HG03175 (cell line): ENCODE data around the gene EEFSEC.

Experiments used
- ATAC-seq: cut with Tn5 transposase; IDR thresholded peaks from one replicate; pipeline ENCODE4 v1.9.1; 2021; ENCODE audit warnings: mild to moderate bottlenecking, moderate library complexity; ENCODE audit not compliant: unreplicated experiment

The EEFSEC gene

DNA sequence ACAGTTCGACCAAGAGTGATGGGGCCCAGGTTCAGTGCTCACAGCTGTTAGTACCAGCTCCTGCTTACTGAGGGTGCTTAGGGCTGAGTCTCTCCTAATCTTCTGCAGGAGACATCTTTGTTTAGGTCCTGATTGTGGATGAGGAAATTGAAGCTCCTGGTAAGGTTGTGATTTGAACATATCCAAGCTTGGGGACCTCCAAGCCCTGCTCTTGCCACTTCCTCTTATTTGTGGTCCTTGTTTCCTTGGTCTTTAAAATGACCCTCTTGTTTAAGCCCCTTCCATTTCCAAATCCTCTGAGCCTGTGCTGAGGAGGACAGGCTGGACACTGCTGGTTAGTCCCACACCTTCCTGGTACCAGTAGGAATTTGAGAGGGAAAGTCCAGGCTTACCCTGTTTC lies 87.0 kb downstream of the EEFSEC start:
- no peak for ATAC-seq

DNA sequence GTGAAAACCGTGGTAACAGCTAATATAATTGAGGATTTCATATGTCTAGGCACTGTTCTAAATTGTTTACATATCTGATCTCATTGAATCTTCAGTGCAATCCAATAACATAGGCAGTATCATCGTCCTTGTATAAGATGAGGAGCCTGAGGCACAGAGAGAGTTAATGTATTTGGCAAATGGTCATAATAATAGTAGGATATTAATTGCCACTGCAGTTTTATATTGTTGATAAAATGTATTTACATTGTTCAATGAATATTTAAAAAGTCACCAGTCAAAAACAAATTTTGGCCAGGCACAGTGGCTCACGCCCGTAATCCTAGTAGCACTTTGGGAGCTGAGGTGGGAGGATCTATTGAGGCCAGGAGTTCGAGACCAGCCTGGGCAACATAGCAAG lies 88.5 kb downstream of the EEFSEC start:
- no peak for ATAC-seq

DNA sequence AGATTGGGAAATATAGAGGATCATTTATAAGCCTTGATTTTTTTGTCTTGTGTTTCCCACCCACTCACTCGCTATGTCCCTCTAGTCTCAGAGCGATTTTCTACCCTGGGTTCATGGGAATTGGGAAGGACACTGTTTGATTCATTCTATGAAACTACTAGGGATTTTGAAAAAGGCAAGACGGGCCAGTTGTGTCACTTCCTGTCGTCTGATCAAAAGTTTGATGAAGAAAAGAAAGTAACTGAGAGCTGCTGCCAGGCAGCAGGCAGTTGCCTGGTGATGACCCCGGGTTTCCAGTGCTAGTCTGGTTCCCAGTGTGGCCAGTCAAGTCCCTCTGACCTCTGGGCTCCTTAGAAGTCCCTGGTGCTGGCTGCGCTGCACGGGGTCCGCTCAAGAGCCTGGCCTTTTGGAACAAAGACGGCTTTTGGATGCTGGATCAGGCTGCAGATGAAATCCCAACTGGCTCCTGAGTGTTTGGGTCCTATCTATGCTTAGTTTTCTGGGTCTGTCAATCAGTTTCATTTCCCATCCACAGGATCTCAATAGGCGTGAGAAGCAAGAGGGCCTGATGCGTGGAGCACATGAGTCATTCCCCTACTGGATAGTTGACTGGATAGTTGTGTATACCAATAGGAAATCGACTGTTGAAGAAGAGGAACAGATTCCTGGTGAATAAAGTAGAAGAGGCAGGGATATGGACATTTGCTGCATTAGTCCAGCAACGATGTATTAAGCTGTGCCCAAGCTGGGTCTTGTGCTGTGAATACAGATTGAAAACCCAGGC lies 89.7 kb downstream of the EEFSEC start:
- ATAC-seq, result no peak

DNA sequence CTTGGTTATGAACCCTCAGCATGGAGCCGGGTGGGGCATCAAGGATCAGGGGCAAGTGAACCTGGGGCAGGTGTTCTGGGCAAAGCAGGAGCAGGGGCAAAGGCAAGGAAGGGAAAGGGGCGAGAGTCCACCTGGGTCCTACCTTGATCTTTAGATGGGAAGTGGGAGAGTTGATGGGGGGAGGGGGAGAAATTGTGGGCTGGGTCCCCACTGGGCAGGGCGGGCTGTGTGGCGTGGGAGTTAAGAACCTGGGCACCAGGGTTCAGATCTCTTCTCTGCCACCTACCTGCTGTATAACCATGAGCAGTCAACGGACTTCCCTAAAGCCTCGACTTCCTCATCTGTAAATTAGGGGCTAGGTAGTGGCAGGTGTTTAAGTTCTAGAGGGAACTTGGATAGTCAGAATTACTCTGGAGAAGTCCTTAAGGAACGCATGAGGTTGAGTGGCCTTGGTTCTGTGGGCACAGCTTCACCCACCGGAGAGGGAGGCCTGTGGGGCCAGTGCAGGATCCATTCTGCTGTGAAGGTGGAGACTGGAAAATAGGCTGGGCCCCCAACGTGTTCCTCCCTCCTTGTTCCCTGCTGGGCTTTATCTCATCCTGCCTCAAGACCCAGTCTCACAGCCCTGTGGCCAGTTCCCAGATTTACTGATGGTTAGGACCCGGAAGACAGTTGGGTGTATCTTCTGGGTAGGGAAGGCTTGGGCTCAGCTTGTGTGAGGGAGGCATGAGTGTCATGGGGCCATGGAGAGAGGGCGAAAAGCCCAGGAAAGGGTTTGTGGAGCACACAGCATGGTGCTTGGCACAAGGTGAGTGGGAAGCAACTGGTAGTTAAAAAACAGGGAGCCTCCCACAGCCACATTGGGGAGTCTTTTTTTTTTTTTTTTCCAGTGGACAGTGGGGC lies 90.6 kb downstream of the EEFSEC start:
- no peak for ATAC-seq

DNA sequence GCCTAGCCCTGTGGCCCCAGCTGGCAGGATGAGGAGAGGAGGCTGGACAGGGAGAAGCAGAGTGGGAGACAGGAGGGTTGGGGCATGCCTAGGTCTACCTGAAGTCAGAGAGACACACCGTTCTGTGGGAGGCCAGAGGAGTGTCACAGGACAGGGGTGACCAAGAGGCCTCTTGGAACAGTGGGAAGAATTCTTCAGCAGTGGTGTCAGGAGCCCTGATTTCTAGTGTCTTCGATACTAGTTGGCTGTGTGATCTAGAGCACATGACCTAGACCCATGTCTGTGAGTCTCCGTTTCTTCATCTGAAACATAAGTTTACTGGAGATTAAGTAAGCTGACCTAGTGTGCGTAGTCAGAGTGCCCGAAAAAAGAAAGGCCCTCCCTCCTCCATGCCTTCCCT lies 92.2 kb downstream of the EEFSEC start:
- ATAC-seq, result no peak

DNA sequence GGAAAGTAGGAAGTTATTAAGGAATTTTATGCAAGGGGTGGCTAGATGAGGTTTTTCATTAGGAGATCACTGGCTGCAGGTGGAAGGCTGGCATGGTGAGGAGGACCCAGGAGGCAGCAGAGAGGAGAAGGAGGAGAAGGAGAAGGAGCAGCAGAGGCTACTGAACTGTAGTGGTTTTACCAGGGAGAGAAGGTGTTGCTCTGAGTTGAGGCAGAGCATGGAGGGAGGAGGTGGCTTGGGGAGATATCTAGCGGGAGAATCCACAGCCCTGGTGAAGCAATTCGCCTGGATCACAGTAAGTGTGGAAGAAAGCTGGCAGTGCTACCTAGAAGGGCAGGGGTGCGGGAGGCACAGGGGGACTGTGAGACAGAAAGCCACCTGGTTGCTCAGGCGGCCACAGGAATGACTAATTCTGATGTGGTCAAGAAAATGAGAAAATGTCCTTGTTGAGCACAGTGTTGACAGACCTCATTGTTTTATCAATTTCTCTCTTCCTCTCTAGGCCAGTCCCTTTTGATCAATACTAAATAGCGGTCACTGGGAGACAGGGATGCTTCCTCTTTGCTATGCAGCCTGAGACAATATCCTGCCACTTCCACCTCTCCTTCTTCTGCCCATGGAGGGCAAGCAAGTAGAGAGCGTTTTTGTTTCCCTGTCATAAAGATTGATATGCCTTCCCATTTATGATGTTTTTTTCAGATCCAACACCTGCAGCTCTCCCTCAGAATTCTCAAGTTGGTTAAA lies 94.6 kb downstream of the EEFSEC start:
- no peak for ATAC-seq

DNA sequence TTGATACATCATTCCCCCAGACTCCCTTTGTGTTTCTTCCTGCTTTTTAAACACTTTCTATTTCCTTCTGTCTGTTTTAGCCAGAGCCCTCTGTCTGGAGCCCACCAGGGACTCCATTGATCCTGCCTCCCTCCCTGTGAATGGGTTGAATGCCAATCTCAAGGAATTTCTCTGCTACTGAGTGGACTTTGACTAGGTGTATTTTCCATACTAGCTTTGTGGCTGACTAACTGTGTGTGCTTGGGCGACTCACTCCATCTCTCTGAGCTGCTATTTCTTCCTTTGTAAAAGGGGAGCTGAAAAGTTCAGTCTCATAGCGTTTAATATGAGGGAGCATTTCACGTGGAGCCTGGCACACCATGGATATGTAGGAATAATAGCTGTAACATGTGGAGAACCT lies 98.8 kb downstream of the EEFSEC start:
- ATAC-seq, result no peak

DNA sequence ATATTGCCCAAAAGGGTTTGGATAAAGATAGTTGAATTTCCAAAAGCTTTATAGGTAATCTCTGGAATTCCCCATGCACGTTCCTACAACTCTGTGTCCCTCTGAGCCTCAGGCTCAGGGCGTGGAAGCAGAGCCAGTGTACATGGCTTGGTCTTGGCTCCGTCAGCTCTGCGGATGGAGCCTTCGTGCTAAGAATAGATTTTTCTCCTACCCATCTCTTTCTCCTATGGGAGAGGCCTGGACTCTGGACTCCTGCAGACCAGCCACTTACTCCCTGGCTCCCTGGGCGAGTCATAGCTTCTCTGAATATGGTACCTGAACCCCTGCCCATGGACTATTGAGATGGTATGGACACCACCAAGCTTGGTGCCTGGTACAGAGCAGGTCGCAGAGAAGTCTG lies 99.9 kb downstream of the EEFSEC start:
- no peak for ATAC-seq

DNA sequence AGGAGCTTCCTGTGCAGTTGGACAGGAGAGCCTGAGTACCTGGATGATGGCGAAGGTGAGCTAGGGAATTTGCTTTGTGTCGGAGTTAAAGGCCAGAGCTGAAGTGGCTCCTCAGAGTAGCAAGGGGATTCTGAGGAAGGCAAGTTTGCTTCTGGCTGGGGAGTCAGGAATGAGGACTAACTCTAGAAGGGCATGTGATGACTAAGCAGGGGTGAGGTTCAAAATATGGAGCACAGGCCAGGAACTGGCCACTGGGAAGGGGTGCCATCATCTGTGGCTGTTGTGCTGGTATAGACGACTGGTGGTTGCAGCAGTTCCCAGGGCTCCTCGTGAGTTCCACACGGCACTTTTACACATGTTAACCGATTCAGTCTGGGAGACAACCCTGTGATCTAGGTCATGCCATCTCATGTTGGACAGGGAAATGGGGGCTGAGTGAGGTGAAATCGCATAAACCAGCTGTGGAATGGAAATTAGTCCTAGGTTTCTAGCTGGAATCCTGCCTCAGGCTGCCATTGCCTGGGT lies 100.8 kb downstream of the EEFSEC start:
- ATAC-seq, result no peak

DNA sequence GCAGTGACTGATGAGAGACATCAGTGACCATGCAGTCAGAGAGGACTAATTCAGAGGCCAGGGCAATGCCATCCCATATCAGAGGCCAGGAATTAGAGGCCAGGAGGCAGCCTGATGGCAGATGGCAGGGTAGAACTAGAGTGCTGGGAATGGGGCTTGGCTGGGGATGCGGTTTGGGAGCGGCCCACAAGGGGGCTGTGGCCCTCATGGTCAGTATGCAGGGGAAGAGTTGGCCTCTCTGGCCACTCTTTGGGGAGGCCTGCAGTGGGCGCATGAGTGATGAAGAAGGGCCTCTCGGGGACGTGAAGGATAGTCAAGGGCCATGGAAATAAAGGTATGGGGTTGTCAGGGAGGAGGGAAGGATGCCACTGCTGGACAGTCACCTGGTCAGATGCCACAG lies 101.7 kb downstream of the EEFSEC start:
- ATAC-seq, result no peak

DNA sequence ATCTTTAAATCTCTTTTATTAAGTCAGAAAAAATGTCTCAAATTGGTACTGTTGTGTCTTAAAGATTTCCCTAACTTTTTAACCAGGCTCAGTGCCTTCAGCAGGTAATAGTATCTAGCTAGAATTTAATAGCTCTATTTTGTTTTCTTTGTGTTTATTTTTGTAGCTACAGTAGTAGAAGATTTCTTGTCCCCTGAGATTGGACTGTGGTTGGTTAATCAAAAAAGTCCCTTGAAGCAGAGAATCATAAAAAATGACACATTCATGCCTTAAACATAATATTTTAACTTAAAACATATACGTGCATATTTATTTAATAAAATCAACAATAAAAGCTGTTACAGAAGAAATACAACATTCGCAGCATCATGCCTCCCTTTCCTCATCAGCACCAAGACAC lies 102.8 kb downstream of the EEFSEC start:
- no peak for ATAC-seq

DNA sequence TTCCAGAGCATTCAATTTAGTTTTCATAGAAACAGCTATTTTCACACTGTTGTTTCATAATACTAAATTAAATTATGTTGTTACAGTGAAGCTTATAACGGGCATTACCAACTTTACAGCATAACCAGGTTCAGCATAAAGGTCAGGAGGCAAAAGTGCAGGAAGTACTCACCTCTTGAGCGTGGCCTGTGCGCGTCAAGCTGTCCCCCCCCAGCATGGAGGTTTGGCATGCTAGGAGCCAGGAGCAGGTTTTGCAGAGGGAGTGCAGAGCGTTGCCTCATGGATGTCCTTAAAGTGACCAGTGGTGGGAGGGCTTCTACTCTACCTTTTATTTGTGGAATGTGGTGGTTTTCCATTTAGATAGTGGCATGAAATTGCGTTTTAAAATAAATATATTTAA lies 104.4 kb downstream of the EEFSEC start:
- no peak for ATAC-seq

DNA sequence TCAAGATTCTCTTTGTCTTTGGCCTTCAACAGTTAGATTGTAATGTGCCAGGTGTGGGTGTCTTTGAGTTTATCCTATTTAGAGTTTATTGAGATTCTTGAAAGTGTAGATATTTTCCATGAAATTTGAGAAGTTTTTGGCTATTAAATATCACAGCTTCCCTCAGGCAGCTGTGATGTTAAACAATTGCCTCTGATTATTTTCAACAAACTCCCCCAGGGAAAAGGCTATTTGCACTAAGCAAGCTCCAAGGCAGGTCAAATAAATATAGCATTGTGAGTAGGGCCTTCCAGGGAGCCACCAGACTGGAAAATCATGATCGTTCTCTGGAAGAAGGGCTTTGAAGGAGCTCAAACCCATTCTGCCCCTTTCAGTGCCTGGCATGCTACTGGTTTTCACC lies 107.0 kb downstream of the EEFSEC start:
- ATAC-seq, result no peak

DNA sequence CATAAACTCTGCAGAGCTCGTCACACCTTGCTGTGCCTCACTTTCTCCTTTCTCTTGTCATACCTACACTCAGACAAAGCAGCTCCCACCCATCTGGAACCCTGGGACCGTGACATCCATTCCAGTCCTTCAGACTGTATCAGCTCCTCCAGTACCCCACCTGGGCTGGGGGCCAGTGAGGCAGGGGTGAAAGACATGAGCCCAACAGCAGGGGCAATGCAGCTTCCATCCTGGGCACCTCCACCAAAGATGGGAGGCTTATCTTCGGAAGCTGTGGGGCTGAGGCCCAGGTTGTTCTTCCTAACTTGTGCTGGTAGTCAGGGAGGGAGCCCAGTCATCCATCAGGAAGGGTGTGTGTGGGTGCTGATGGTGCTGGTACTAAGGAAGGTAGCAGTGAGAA lies 109.2 kb downstream of the EEFSEC start:
- ATAC-seq, result no peak

DNA sequence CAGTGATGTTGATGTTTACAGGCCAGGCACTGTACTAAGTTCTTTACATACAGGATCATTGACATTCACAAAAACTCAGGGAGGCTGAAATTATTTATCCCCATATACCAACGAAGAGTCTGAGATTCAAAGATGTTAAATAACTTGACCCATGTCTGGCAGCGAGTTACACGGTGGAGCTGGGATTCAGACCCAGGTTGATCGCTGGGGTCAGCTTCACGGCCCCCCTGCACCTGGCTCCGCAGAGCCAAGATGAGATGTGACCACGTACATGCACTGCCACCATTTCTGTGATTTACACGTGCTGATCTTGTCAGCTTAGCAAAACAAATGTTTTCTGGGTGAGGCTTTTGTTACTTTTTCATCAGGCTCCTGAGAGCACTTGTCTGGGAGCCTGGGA lies 109.8 kb downstream of the EEFSEC start:
- ATAC-seq, result no peak

DNA sequence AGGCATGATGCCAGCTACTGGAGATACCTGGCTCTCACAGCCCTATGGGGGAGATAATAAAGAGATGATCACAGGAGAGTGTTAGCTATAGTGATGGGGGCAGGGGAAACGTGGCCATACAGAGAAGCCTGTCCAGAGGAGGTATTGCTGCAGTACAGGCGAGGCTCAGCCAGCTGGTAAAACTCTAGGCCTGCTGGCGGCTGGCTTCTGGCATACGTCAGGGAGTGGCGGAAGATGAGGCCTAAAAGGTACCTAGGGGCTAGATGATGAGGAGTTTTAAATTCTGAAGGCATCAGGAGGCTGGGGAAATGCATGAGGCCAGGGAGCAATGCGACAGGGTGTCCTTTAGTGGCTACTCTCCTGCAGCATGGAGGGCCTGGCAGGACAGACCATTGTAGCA lies 110.7 kb downstream of the EEFSEC start:
- no peak for ATAC-seq

DNA sequence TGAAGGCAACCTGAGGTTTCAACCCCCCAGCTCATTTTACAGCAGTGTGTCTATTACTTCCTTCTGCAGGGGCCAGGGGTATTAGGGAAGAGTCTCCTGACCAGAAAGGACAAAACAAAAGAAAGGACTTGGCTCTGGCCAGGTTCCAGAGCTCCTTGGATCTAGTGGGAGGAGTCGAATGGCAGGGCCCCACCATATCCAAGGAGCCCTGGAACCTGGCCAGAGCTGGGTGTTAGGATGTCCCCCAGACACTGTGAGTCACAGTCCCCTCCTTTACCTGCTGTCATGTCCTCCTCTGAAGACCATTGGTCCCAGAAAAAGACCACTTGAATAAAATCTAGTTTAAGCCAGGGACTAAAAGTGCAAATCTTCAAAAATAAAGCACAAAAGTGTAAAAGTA lies 113.2 kb downstream of the EEFSEC start:
- no peak for ATAC-seq

DNA sequence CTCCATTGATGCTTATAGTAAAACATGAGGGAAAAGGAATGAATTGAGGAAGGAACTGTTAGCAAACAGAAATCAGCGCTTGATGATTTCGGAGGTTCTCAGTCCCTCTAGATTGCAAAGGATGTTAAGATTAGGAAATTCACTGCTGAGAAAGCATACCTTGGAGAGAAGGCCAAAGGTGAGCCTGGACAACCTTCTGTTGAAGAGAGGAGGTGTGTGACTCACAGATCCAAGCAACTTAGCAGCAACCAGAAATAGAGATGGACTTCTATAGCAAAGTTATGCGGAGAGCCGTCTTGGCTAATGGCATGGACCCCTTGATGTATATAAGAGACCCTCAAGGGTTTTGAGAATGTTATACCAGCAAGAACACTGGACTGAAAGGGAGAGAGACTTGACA lies 114.3 kb downstream of the EEFSEC start:
- no peak for ATAC-seq

DNA sequence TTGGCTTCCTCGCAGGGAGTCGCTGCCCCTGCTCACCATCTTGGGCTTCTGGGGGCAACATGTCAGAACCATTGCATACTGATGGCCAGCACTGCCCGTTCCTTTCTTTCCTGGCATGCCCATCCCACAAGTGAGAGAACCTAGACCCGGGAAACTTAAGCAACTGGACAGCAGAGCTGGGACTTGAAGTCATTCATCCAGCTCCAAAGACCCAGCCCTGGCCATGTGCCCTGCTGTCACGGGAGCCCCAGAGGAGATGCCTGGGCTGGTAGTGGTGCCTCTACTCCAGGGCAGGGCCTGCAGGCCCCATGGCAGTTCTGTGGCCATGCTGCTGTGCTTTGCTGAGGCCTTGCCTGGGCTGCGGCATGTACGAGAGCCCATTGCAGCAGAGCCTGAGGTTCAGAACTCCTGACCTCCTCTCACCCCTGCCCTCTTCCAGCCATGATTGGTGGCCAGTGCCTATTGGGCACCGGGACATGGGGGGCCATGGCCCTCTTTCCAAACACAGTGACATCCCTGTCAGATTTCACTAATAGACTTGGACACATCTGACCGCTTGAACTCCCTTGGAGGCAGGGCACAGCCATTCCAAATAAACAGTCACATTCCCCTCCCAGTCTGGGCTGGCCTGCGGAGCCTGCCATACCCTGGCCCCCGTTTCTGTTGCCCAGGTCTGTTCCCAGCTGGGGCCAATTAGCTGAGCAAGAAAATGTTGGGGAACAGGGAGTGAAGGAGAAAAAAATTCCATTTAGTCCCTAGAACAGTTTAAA lies 115.9 kb downstream of the EEFSEC start:
- no peak for ATAC-seq

DNA sequence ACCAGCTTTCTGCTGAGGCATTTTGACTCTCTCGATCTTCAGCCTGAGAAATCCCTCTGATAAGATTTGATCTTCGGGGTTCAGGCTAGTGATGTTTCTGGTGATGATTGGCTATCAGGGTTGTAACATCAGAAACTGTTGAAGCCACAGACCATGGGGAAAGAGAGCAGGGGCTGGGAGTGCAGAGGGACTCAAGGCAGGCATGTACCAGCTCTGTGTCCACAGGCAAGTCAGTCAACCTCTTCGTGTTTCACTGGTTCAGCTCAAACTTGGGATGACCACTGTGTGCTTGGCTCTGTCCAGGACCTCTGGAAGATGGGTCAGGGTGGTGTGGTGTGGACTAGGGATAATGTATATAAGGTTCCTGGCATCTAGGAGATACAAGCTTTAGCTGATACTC lies 116.5 kb downstream of the EEFSEC start:
- no peak for ATAC-seq
